ENCODE measurements around the gene PRDM16. TPM values are rescaled to one million over a fixed set of nuclear protein-coding genes. Genes with fewer than 3 reads are reported as not detected.

PRDM16 gene
- total RNA-seq, 2 experiments from 2014 or later = 1.1 to 2.3 TPM

DNA sequence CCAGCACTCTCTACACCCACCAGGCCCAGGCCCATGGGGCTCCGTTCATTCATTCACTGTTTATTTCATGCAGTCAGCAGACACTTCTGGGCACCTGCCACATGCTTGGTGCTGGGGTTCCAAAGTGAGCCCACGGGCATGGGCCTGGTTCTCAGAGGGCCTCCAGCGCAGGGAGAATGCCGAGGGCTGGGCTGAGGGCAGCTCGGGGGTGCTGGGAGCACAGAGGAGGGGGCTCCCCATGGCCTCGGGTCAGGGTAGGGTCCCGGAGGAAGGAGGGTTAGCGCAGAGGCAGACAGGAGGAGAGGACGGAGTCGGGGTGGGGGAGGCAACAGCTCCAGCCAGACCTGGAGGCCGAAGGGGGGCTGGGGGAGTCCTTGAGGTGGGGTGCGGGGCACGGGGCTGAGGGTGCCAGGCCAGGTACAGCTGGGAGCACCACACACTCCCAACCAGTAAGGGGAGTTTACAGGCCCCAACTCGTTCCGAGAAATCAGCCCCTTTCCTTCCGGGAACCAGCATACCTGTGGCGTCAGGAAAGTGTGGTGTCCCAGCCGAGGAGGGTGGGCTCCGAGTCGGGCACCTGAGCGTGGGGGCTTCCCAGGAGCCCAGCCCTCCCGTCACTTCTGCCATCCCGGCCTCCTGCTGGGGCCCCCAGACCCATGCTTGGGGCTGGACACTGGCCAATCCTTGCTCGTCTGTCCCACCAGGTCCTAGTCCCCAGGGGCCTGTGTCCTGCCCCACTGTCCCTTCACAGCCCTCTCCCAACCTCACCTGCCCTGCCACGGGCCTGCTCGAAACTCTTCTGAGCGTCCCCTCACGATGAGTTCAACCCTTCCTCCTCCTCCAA lies 396.3 kb downstream of the PRDM16 start:
- Mint-ChIP-seq H3K4me1 (no peaks in the 10 kb centered on the region), H3K27ac (no peak overlapping the region), H3K36me3 (ENCODE audit: low read depth) (no peaks in the 10 kb centered on the region), H3K4me3 (no peak overlapping the region), H3K9me3 (no peaks in the 10 kb centered on the region), H3K27me3 (no peaks in the 10 kb centered on the region)
- ChIA-PET POLR2A (no interaction called here), CTCF (no interaction called here)
- no peak for DNase-seq

DNA sequence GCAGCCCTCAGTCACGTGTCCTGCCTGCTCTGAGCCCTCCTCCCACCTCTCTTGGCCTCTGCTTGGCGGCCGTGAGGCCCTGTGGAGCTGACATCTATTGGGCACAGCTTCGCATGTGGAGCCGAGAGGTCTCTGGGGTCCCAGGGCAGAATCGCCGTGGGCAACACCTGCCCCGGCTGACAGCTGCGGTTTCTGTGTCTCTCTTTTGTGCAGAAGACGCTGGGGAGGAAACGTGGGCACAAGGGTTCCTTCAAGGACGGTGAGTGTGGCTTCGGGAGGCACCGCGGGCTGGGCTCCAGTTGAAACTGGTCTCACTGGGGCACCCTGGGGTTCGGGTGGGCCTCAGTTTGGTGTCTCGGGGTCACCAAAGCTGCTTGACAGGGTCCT lies 396.9 kb downstream of the PRDM16 start:
- Mint-ChIP-seq H3K36me3 (ENCODE audit: low read depth) (no peaks in the 10 kb centered on the region), H3K4me1 (no peaks in the 10 kb centered on the region), H3K9me3 (no peaks in the 10 kb centered on the region), H3K4me3 (no peak overlapping the region), H3K27me3 (no peaks in the 10 kb centered on the region), H3K27ac (no peak overlapping the region)
- CTCF ChIA-PET = no interaction called here
- POLR2A ChIA-PET = no interaction called here
- no peak for DNase-seq

DNA sequence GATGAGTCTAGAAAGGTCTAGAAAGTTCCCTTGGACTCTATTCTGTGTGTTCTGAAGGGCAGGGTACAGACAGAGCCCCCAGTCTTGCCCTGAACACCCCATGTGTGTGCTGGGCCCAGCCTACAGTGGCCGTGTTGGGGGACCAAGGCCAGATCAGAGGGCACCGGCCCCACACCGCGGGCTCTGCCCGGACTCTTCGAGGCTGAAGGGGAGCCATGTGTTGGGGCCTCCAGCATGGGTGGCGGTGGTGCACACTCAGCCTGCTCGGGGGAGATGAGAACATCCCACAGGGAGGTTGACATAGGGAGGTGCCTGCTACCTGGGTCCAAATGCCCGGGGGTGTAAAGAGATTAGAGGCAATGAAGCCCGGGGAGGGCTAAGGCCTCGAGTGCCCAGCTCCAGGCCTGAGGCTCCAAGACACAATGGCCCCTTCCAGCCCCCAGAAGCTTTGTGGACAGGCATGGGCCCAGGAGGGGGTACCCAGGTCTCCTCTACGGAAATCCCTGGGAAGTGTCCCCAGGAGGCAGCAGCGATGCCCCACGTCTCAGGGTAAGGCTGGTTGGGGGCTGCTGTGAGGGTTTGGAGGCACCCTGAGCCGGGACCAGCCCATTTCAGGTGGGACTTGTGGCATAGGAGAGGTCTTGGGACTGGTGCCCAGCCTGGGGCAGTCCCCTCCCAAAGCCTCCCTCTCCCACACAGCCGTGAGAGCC lies 397.5 kb downstream of the PRDM16 start:
- no peak for DNase-seq
- POLR2A ChIA-PET = no interaction called here
- no peaks in the 10 kb centered on the region for H3K4me1 Mint-ChIP-seq
- no peaks in the 10 kb centered on the region for H3K36me3 Mint-ChIP-seq (ENCODE audit: low read depth)
- H3K4me3 Mint-ChIP-seq = no peak overlapping the region
- no peaks in the 10 kb centered on the region for H3K9me3 Mint-ChIP-seq
- H3K27me3 Mint-ChIP-seq = no peaks in the 10 kb centered on the region
- no peak overlapping the region for H3K27ac Mint-ChIP-seq
- CTCF ChIA-PET = no interaction called here

DNA sequence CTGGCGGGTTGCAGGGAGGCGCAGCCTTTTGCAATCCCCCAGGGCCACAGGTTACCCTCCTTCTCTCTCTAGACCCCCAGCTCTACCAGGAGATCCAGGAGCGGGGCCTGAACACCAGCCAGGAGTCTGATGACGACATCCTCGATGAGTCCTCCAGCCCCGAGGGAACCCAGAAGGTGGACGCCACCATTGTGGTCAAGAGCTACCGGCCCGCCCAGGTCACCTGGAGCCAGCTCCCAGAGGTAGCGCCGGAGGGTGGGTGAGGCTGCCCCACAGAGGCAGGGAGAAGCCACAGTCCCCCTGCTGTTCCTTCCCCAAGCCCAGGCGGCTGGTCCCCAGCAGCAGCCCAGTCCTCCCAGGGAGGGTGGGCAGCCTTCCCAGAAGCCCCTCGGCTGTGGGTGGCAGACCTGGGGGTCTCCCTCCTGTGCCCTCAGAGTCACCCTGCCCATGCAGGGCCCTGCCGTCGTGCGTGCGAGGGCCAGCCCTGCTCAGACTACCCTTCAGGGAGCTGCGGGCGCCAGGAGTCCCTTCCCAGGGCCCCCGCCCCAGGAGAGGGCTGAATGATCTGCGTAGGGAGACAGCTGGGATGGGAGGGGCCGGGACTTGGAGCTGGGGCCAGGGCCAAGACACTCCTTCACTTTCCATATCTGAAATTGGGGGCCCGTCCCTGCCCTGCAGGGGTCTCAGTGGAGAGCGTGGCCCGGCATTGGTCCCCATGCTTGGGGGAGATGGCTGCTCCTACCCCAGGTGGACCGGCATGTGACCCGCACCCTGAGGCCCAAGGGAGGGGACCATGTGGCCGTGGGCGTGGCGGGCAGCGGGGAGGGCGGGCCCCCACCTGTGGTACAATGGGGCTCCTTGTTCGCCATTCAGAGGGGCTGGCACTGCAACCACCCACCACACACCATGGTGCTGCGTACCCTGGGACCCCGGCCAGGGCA lies 398.4 kb downstream of the PRDM16 start:
- ChIA-PET POLR2A (interaction anchor here (0.5 kb wide), 1 partner anchor 154 kb away, joined by 3 read pairs; no protein-coding TSS in a partner anchor), CTCF (no interaction called here)
- H3K27ac Mint-ChIP-seq = no peak overlapping the region
- H3K27me3 Mint-ChIP-seq = no peaks in the 10 kb centered on the region
- H3K4me1 Mint-ChIP-seq = no peaks in the 10 kb centered on the region
- H3K36me3 Mint-ChIP-seq (ENCODE audit: low read depth) = no peaks in the 10 kb centered on the region
- no peaks in the 10 kb centered on the region for H3K9me3 Mint-ChIP-seq
- no peak for DNase-seq
- H3K4me3 Mint-ChIP-seq = no peak overlapping the region

DNA sequence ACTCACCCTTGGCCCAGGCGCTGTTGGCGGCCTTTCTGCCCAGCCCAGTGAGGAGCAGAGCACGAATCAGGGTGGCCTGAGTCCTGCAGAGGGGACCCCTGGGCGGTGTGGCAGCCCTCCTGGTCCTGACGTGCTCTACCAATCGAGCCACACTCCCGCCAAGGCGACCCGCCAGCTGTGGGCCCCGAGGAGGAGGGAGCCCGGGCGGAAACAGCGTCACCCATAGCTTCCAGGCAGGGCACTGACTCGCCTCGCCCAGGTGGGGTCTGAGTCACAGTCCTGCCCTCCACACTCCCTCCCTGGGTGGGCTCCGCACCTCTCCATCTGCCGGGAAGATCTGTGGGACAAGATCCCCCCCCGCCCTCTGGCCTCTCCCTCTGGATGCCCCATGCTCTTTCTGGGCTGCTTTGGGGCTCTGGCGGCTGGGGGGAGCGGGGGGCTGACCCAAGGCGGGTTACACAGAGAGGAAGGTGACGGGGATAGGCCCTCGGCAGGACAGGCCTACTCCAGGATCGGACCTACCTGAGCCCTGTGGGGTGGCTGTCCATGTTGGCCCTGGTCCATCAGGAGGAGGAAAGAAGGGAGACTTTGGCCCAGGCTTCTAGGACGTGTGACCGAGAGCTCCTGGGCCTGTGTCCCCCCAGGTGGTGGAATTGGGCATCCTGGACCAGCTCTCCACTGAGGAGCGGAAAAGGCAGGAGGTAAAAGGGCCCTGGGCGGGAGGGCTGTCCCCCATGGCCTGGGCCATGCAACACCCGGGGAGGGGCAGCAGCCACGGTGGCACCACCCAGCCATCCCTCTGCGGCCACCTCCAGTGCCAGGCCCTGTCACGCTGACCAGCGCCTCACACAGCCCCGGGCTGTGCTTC lies 399.5 kb downstream of the PRDM16 start:
- CTCF ChIA-PET = no interaction called here
- Mint-ChIP-seq H3K27ac (no peak overlapping the region), H3K36me3 (ENCODE audit: low read depth) (no peaks in the 10 kb centered on the region), H3K9me3 (no peaks in the 10 kb centered on the region), H3K4me1 (no peaks in the 10 kb centered on the region), H3K4me3 (no peak overlapping the region), H3K27me3 (no peaks in the 10 kb centered on the region)
- POLR2A ChIA-PET = interaction anchor here (0.5 kb wide), 1 partner anchor 156 kb away, joined by 3 read pairs; no protein-coding TSS in a partner anchor
- DNase-seq = no peak

DNA sequence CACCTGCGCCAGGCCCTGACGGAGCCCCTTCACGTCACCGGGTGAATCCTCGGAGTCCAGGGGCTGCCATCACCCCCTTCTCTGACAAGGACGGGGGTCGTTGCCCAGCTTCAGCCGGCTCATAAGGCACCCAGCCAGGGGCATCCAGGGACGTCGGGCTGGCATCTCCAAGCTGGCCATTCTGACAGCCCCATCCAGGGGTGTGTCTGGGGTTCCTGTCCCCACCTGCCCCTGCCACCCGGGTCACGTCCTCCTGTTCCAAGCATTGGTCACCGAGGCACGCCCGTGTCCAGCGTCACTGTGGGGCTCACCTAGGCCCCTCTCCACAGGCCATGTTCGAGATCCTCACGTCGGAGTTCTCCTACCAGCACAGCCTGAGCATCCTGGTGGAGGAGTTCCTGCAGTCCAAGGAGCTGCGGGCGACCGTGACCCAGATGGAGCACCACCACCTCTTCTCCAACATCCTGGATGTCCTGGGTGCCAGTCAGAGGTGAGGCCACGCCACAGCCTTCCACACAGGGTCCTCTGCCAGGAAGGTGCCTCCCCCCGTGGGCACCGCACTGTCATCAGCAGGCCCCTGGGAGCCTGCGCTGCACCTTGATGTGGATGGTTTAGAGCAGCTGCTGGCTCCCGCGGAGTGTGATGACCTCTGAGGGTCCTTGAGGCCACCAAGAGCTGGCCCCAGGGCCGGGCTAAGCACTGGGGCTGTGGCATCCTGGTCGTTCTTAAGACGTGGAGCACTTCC lies 400.3 kb downstream of the PRDM16 start:
- ChIA-PET CTCF (no interaction called here), POLR2A (no interaction called here)
- Mint-ChIP-seq H3K4me3 (no peak overlapping the region), H3K9me3 (no peaks in the 10 kb centered on the region), H3K4me1 (no peaks in the 10 kb centered on the region), H3K27me3 (no peaks in the 10 kb centered on the region), H3K27ac (no peak overlapping the region), H3K36me3 (ENCODE audit: low read depth) (no peaks in the 10 kb centered on the region)
- DNase-seq = no peak

DNA sequence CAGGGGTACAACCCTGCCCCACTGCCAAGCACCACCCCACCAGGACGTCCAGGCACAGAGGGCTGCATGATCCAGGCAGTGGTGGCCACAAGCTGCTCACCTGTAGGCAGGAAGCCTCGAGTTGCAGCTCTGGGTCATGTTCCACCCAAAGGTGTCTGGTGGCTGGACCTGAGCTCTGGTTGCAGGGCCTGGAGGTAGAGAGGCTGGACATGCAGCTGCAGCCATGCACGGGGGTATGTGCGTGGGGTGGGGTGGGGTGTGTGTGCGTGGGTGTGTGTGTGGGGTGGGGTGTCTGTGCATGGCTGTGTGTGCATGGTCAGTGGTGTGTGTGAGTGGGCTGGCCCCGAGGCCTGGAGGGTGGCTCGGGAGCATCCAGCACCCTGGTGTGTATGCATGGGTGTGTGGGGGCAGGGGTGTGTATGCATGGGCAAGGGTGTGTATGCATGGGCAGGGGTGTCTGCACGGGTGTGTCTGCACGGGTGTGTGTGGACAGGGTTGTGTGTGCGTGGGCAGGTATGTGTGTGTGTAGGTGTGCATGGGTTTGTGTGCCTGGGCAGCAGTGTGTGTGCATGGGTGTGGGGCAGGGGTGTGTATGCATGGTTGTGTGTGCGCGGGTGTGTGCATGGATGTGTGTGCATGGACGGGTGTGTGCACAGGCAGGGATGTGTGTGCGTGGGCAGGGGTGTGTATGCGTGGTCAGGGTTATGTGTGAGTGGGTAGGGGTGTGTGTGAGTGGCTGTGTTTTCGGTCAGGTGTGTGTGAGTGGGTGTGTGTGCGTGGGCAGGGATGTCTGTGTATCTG lies 401.0 kb downstream of the PRDM16 start:
- CTCF ChIA-PET = no interaction called here

DNA sequence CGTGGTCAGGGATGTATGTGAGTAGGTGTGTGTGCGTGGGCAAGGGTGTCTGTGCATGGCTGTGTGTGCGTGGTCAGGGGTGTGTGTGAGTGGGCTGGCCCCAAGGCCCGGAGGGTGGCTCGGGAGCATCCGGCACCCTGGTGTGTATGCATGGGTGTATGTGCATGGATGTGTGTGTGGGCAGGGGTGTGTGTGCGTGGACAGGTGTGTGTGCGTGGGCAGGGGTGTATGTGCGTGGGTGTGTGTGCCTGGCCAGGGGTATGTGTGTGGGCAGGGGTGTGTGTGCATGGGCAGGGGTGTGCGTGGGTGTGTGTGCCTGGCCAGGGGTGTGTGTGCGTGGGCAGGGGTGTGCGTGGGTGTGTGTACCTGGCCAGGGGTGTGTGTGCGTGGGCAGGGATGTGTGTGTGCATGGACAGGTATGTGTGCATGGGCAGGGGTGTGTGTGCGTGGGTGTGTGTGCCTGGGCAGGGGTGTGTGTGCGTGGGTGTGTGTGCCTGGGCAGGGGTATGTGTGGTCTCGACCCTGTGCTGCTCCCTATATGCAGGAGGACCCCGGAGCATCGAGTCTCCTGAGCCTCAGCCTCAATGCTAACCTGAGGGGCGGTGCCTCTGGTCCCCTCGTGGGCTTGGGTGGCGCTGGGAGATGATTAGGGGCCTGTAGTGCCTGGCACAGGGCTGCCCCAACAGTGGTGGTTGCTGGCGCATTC lies 401.8 kb downstream of the PRDM16 start:
- CTCF ChIA-PET = interaction anchor here (1.8 kb wide), 1 partner anchor 18 kb away, joined by 8 read pairs; no protein-coding TSS in a partner anchor
- H3K9me3 Mint-ChIP-seq = no peaks in the 10 kb centered on the region
- no peak for DNase-seq
- H3K36me3 Mint-ChIP-seq (ENCODE audit: low read depth) = no peaks in the 10 kb centered on the region
- POLR2A ChIA-PET = no interaction called here
- H3K27ac Mint-ChIP-seq = no peak overlapping the region
- no peaks in the 10 kb centered on the region for H3K4me1 Mint-ChIP-seq
- H3K27me3 Mint-ChIP-seq = no peaks in the 10 kb centered on the region
- no peak overlapping the region for H3K4me3 Mint-ChIP-seq

More for the DNA sequence above, 401.0 kb downstream of the PRDM16 start:
- no peaks in the 10 kb centered on the region for H3K4me1 Mint-ChIP-seq
- H3K27ac Mint-ChIP-seq = no peak overlapping the region
- H3K4me3 Mint-ChIP-seq = no peak overlapping the region
- POLR2A ChIA-PET = no interaction called here
- H3K36me3 Mint-ChIP-seq (ENCODE audit: low read depth) = no peaks in the 10 kb centered on the region
- H3K9me3 Mint-ChIP-seq = no peaks in the 10 kb centered on the region
- no peak for DNase-seq
- no peaks in the 10 kb centered on the region for H3K27me3 Mint-ChIP-seq

DNA sequence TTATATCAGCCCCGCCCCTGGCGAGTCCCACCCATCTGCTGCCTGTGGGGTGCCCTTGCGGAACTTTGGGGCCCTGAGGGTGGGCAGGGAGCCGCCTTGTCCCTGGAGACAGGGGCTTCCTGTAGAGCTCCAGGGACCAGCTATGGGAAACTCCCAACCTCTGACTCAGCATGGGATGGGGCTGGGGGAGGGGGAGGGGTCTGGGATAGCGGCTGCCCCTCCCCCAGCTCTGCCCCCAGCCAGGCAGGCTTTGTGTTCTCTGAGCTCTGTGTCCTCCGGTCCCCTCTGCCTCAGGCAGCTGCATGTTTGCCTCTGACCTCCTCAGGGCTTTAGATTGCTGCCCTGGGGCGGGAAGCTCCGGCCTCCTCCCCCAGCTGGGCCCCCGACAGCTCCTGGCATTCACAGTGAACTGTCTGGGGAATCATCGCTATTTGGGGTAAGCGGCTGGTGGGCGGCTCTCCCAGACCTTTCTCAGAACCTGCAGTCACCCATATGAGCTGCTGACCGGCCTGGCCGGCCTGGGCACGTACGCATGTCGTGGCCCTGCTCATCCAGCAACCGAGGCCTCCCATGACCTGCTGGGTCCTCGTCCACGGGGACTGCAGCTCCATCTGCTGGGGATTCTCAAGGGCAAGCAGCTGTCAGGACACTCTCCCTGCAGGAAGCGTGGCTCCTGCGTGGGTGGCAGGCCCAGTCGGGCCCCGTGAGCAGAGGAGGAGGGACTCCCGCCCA lies 402.5 kb downstream of the PRDM16 start:
- Mint-ChIP-seq H3K36me3 (ENCODE audit: low read depth) (no peaks in the 10 kb centered on the region), H3K4me1 (no peaks in the 10 kb centered on the region), H3K27me3 (no peaks in the 10 kb centered on the region), H3K4me3 (no peak overlapping the region), H3K9me3 (no peaks in the 10 kb centered on the region), H3K27ac (no peak overlapping the region)
- ChIA-PET POLR2A (no interaction called here), CTCF (interaction anchor here (1.8 kb wide), 1 partner anchor 19 kb away, joined by 8 read pairs; no protein-coding TSS in a partner anchor)
- DNase-seq = no peak

DNA sequence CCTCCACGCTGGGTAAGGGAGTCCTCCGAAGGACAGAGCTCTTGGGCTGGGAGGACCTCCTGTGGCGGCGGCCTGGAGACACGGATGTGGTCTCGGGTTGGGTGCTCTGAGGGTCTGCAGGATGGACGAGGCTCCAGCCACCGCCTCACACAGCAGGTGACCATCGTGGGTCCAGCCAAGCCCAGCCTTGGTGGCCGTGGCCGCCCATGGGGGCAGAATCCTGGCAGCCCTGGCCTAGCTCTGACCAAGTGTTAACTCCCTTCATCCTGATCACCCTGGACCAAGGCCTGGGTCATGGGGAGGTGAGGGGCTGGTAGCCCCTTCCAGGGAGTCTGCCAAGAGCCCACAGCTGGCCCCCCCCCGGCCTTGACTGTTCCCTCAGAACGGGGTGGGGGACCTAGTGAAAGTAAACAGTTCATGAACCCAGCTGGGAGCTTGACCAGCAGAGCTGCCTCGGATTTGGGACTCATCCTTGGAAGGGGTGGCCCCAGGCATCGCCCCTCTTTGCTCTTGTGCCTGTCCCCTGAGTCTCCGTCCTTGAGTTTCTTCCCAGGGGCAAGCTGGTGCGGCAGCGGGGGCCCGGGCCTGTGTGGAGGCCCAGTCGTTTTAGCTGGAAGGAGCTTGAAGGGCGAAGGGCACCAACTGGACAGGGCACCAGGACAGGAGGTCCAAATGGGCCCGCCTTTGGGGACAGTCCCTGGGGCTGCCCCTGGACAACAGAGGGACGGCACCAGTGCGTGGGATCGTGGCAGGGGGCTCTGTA lies 403.3 kb downstream of the PRDM16 start:
- DNase-seq = no peak
- Mint-ChIP-seq H3K4me1 (no peaks in the 10 kb centered on the region), H3K27ac (no peak overlapping the region), H3K36me3 (ENCODE audit: low read depth) (no peaks in the 10 kb centered on the region), H3K9me3 (no peaks in the 10 kb centered on the region), H3K4me3 (no peak overlapping the region), H3K27me3 (no peaks in the 10 kb centered on the region)
- ChIA-PET CTCF (interaction anchor here (1.8 kb wide), 1 partner anchor 19 kb away, joined by 8 read pairs; no protein-coding TSS in a partner anchor), POLR2A (no interaction called here)

All from activated CD4-positive, alpha-beta T cell treated with anti-CD3 and anti-CD28 coated beads, Interleukin-2, amount 10 ng/mL, durations not matched to agents 7 days and 5 days (primary cell).